Type B pancreatic cell (in vitro differentiated cells): ENCODE results near the gene ANO8. TPM values are rescaled to one million over a fixed set of nuclear protein-coding genes. Genes with fewer than 3 reads are reported as not detected.

Experiments
- DNase-seq: peaks from one replicate; pipeline ENCODE4 v3.0.0; 2021; ENCODE audit warnings: mixed read lengths; ENCODE audit not compliant: unreplicated experiment; ENCODE audit errors: extremely low spot score
- H3K27ac Mint-ChIP-seq: 2 replicates; pipeline ENCODE4 v1.8.0; 2021; ENCODE audit warnings: mild to moderate bottlenecking, mixed read lengths
- H3K27me3 Mint-ChIP-seq: 2 replicates; pipeline ENCODE4 v1.8.0; 2021; ENCODE audit warnings: mixed read lengths
- H3K36me3 Mint-ChIP-seq: 2 replicates; pipeline ENCODE4 v1.8.0; 2021; ENCODE audit warnings: mixed read lengths
- H3K4me1 Mint-ChIP-seq: one replicate; pipeline ENCODE4 v1.8.0; 2021; ENCODE audit warnings: mixed read lengths; ENCODE audit not compliant: unreplicated experiment
- H3K4me3 Mint-ChIP-seq: 2 replicates; pipeline ENCODE4 v1.8.0; 2021; ENCODE audit warnings: mild to moderate bottlenecking, mixed read lengths
- H3K9me3 Mint-ChIP-seq: 2 replicates; pipeline ENCODE4 v1.8.0; 2021; ENCODE audit warnings: mixed read lengths
- CTCF ChIP-seq: fragments of 200-600 bp; sonication (generic); conservative IDR thresholded peaks from 2 replicates; pipeline ENCODE4 v1.5.0; 2021; ENCODE audit warnings: antibody characterized with exemption, mild to moderate bottlenecking
- total RNA-seq: library from RNA; stranded (reverse); gene quantifications from 2 replicates; pipeline ENCODE4 v1.2.1, GENCODE V29; 2021; ENCODE audit warnings: low replicate concordance

Gene ANO8
- total RNA-seq, 1 donor from 2014 or later, result 38.4 TPM

GRCh38 chr19:17338433-17339078 lies 3.9 kb upstream of the ANO8 start:
- Mint-ChIP-seq H3K27ac (no peak overlapping the region), H3K4me1 (peaks cover 15% of the 10 kb centered on the region), H3K4me3 (peak overlapping the region; percentile 95), H3K9me3 (no peaks in the 10 kb centered on the region), H3K27me3 (peaks cover 3% of the 10 kb centered on the region), H3K36me3 (no peaks in the 10 kb centered on the region)
- no peak for DNase-seq
- no peak for TF ChIP-seq CTCF

- Mint-ChIP-seq H3K4me3 (peak overlapping the region; percentile 95), H3K27ac (peak overlapping the region; percentile 98), H3K9me3 (no peaks in the 10 kb centered on the region), H3K36me3 (peaks cover under 1% of the 10 kb centered on the region), H3K4me1 (peaks cover 15% of the 10 kb centered on the region), H3K27me3 (peaks cover 3% of the 10 kb centered on the region)
- TF ChIP-seq CTCF, result no peak
- no peak for DNase-seq
Observed at GRCh38 chr19:17337675-17338432, 3.2 kb upstream of the ANO8 start.

- peak; percentile 95 for DNase-seq
- H3K9me3 Mint-ChIP-seq, result no peaks in the 10 kb centered on the region
- peak within 1 kb of the TSS; percentile 98 for H3K27ac Mint-ChIP-seq
- no peak for TF ChIP-seq CTCF
- H3K36me3 Mint-ChIP-seq, result peaks cover 4% of the 10 kb centered on the region
- peak within 1 kb of the TSS; percentile 95 for H3K4me3 Mint-ChIP-seq
- peaks cover 3% of the 10 kb centered on the region for H3K27me3 Mint-ChIP-seq
- H3K4me1 Mint-ChIP-seq, result peaks cover 15% of the 10 kb centered on the region
Observed at GRCh38 chr19:17336872-17337674, 2.4 kb upstream of the ANO8 start, which contains the start of gene GTPBP3. TSS of gene GTPBP3 (plus strand) at chr19:17337553. CDS start at chr19:17337612, 59 bp downstream.

- peaks cover 8% of the 10 kb centered on the region for H3K36me3 Mint-ChIP-seq
- no peaks in the 10 kb centered on the region for H3K9me3 Mint-ChIP-seq
- peaks cover 15% of the 10 kb centered on the region for H3K4me1 Mint-ChIP-seq
- H3K4me3 Mint-ChIP-seq, result peak overlapping the region; percentile 98
- no peak for TF ChIP-seq CTCF
- H3K27me3 Mint-ChIP-seq, result peaks cover 5% of the 10 kb centered on the region
- H3K27ac Mint-ChIP-seq, result peak overlapping the region; percentile 98
- no peak for DNase-seq
Observed at GRCh38 chr19:17335575-17335974, 920 bp upstream of the ANO8 start.

GRCh38 chr19:17333611-17334413 lies 843 bp downstream of the ANO8 start:
- Mint-ChIP-seq H3K4me1 (peaks cover 15% of the 10 kb centered on the region), H3K4me3 (peak overlapping the region; percentile 98), H3K27ac (peak overlapping the region; percentile 85), H3K36me3 (peaks cover 9% of the 10 kb centered on the region), H3K27me3 (peaks cover 10% of the 10 kb centered on the region), H3K9me3 (no peaks in the 10 kb centered on the region)
- TF ChIP-seq CTCF, result no peak
- no peak for DNase-seq
